HG02642 (cell line): Measurements from ENCODE around the gene MBD3L4.
"Not testable (repeated sequence)": the region's sequence is repeated elsewhere in the genome, so short reads cannot be mapped to it uniquely, and the experiment has no call there.

Experiments used
- ATAC-seq: cut with Tn5 transposase; IDR thresholded peaks from one replicate; pipeline ENCODE4 v1.9.1; 2021; ENCODE audit warnings: mild to moderate bottlenecking; ENCODE audit not compliant: unreplicated experiment, poor library complexity

Gene MBD3L4

GRCh38 chr19:7052896-7053295 lies 12.9 kb upstream of the MBD3L4 start:
- not testable (repeated sequence) for ATAC-seq

- ATAC-seq = not testable (repeated sequence)
These were observed 11.4 kb upstream of the MBD3L4 start for GRCh38 chr19:7051421-7051820.

- ATAC-seq = not testable (repeated sequence)
These were observed 9.0 kb upstream of the MBD3L4 start, which contains the start of gene MBD3L2 for GRCh38 chr19:7049021-7049420. TSS of gene MBD3L2 (plus strand) at chr19:7049321. CDS start at chr19:7049374, 53 bp downstream.

- not testable (repeated sequence) for ATAC-seq
These were observed 1.6 kb upstream of the MBD3L4 start for GRCh38 chr19:7041563-7041962.

- ATAC-seq = not testable (repeated sequence)
These were observed 9.7 kb downstream of the MBD3L4 start, which contains the start of gene MBD3L5 for GRCh38 chr19:7030278-7030677. TSS of gene MBD3L5 (plus strand) at chr19:7030578. CDS start at chr19:7030612, 34 bp downstream.

GRCh38 chr19:7028790-7029189 lies 11.2 kb downstream of the MBD3L4 start:
- not testable (repeated sequence) for ATAC-seq

GRCh38 chr19:7021331-7021730 lies 18.6 kb downstream of the MBD3L4 start, which contains the start of gene MBD3L2B:
TSS of gene MBD3L2B (minus strand) at chr19:7021431. CDS start at chr19:7021397, 34 bp downstream.
- not testable (repeated sequence) for ATAC-seq

GRCh38 chr19:7018828-7019227 lies 21.2 kb downstream of the MBD3L4 start:
- ATAC-seq = no peak

- no peak for ATAC-seq
These were observed 26.3 kb downstream of the MBD3L4 start for GRCh38 chr19:7013678-7014077.

- ATAC-seq = no peak
These were observed 29.0 kb downstream of the MBD3L4 start for GRCh38 chr19:7010722-7011593.

- no peak for ATAC-seq
These were observed 32.1 kb downstream of the MBD3L4 start for GRCh38 chr19:7007859-7008258.

GRCh38 chr19:7006135-7006704 lies 33.8 kb downstream of the MBD3L4 start:
- ATAC-seq = no peak

GRCh38 chr19:7004313-7004931 lies 35.6 kb downstream of the MBD3L4 start:
- ATAC-seq = no peak

- ATAC-seq = no peak
These were observed 39.2 kb downstream of the MBD3L4 start for GRCh38 chr19:7000816-7001215.

- no peak for ATAC-seq
These were observed 39.6 kb downstream of the MBD3L4 start for GRCh38 chr19:7000333-7000732.

GRCh38 chr19:6999933-7000332 lies 40.0 kb downstream of the MBD3L4 start:
- ATAC-seq = no peak

- ATAC-seq = no peak
These were observed 42.1 kb downstream of the MBD3L4 start for GRCh38 chr19:6997679-6998445.

GRCh38 chr19:6996810-6997209 lies 43.2 kb downstream of the MBD3L4 start:
- ATAC-seq = no peak

- ATAC-seq = no peak
These were observed 44.9 kb downstream of the MBD3L4 start for GRCh38 chr19:6995054-6995453.

- no peak for ATAC-seq
These were observed 51.7 kb downstream of the MBD3L4 start for GRCh38 chr19:6988257-6988656.
